ENCODE data around the gene PKNOX2. TPM values are rescaled to one million over a fixed set of nuclear protein-coding genes. Genes with fewer than 3 reads are reported as not detected.

The PKNOX2 gene
- total and polyA plus RNA-seq, 4 donors: 0.14 to 0.29 (median 0.24) TPM

- Histone ChIP-seq H3K4me3 (ENCODE audit: low read depth in 1 of 3, low read length in 3 of 3) (no peak overlapping the region), H3K9me3 (ENCODE audit: control insufficient read depth in 4 of 4, low read length in 3 of 4) (no peaks in the 10 kb centered on the region), H3K36me3 (ENCODE audit: control insufficient read depth in 4 of 4, insufficient read depth in 3 of 4, low read depth in 1 of 4, low read length in 3 of 4) (no peaks in the 10 kb centered on the region), H3K27ac (ENCODE audit: low read depth in 1 of 2, low read length in 2 of 2) (no peak overlapping the region), H3K27me3 (ENCODE audit: control insufficient read depth in 4 of 4, insufficient read depth in 4 of 4, low read length in 3 of 4) (peaks cover 0 to 6% (median under 1%) of the 10 kb centered on the region in 4 donors), H3K4me1 (ENCODE audit: control insufficient read depth in 4 of 4, insufficient read depth in 4 of 4, low read length in 3 of 4) (peaks cover 0 to 2% (median 0%) of the 10 kb centered on the region in 4 donors), H3K9ac (ENCODE audit: low read depth in 1 of 2, low read length in 2 of 2) (no peak overlapping the region)
- 87% methylated on average over 8 of the region's 8 CpGs for WGBS
- TF ChIP-seq YY1 (IDR thresholded peaks at IDR 0.05): no peak
- TF ChIP-seq FOXA2 (IDR thresholded peaks at IDR 0.05): no peak
- TF ChIP-seq, protein P1, sequence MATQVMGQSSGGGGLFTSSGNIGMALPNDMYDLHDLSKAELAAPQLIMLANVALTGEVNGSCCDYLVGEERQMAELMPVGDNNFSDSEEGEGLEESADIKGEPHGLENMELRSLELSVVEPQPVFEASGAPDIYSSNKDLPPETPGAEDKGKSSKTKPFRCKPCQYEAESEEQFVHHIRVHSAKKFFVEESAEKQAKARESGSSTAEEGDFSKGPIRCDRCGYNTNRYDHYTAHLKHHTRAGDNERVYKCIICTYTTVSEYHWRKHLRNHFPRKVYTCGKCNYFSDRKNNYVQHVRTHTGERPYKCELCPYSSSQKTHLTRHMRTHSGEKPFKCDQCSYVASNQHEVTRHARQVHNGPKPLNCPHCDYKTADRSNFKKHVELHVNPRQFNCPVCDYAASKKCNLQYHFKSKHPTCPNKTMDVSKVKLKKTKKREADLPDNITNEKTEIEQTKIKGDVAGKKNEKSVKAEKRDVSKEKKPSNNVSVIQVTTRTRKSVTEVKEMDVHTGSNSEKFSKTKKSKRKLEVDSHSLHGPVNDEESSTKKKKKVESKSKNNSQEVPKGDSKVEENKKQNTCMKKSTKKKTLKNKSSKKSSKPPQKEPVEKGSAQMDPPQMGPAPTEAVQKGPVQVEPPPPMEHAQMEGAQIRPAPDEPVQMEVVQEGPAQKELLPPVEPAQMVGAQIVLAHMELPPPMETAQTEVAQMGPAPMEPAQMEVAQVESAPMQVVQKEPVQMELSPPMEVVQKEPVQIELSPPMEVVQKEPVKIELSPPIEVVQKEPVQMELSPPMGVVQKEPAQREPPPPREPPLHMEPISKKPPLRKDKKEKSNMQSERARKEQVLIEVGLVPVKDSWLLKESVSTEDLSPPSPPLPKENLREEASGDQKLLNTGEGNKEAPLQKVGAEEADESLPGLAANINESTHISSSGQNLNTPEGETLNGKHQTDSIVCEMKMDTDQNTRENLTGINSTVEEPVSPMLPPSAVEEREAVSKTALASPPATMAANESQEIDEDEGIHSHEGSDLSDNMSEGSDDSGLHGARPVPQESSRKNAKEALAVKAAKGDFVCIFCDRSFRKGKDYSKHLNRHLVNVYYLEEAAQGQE (IDR thresholded peaks at IDR 0.05): no peak
- TF ChIP-seq MAX (IDR thresholded peaks at IDR 0.05): no peak
- TF ChIP-seq GABPA (IDR thresholded peaks at IDR 0.05 in 1 of 2, conservative IDR thresholded peaks at IDR 0.05 in 1 of 2): no peak
- no peak for TF ChIP-seq RAD21 (IDR thresholded peaks at IDR 0.05)
- no peak for TF ChIP-seq RXRA (IDR thresholded peaks at IDR 0.05)
- no peak for TF ChIP-seq NR2F2 (IDR thresholded peaks at IDR 0.05)
- TF ChIP-seq ZBTB33 (IDR thresholded peaks at IDR 0.05): no peak
- TF ChIP-seq ATF3 (IDR thresholded peaks at IDR 0.05): no peak
- TF ChIP-seq EGR1 (IDR thresholded peaks at IDR 0.05; ENCODE audit: low read depth in 2 of 2): no peak
- no peak for DNase-seq (ENCODE audit: low spot score)
Observed at GRCh38 chr11:125258291-125259032, 93.9 kb downstream of the PKNOX2 start.

GRCh38 chr11:125261588-125261987 is 97.0 kb downstream of the PKNOX2 start:
- Histone ChIP-seq H3K4me3 (ENCODE audit: low read depth in 1 of 3, low read length in 3 of 3) (no peak overlapping the region), H3K27me3 (ENCODE audit: control insufficient read depth in 4 of 4, insufficient read depth in 4 of 4, low read length in 3 of 4) (peaks cover 0 to 16% (median under 1%) of the 10 kb centered on the region in 4 donors), H3K9me3 (ENCODE audit: control insufficient read depth in 4 of 4, low read length in 3 of 4) (no peaks in the 10 kb centered on the region), H3K9ac (ENCODE audit: low read depth in 1 of 2, low read length in 2 of 2) (no peak overlapping the region), H3K4me1 (ENCODE audit: control insufficient read depth in 4 of 4, insufficient read depth in 4 of 4, low read length in 3 of 4) (peaks cover 0 to 2% (median 0%) of the 10 kb centered on the region in 4 donors), H3K36me3 (ENCODE audit: control insufficient read depth in 4 of 4, insufficient read depth in 3 of 4, low read depth in 1 of 4, low read length in 3 of 4) (no peaks in the 10 kb centered on the region), H3K27ac (ENCODE audit: low read depth in 1 of 2, low read length in 2 of 2) (no peak overlapping the region)
- no peak for DNase-seq (ENCODE audit: low spot score)
- TF ChIP-seq ATF3 (IDR thresholded peaks at IDR 0.05) (no peak), RXRA (IDR thresholded peaks at IDR 0.05) (no peak), RAD21 (IDR thresholded peaks at IDR 0.05) (no peak), HNF4G (IDR thresholded peaks at IDR 0.05) (no peak), SP1 (IDR thresholded peaks at IDR 0.05) (no peak), HNF4A (conservative IDR thresholded peaks at IDR 0.05) (no peak)
- WGBS: 87% methylated on average over 4 of the region's 4 CpGs
